Osteoblast (primary cell): ENCODE measurements around the gene TOB1. TPM values are rescaled to one million over a fixed set of nuclear protein-coding genes. Genes with fewer than 3 reads are reported as not detected.

ENCODE experiments used
- DNase-seq: peaks from one replicate; pipeline ENCODE4 v3.0.0; 2011; ENCODE audit warnings: low spot score, mixed read lengths; ENCODE audit not compliant: insufficient read length; ENCODE audit errors: missing footprints
- H2AFZ ChIP-seq: 2 replicates; pipeline ENCODE4 v1.6.0; 2011; ENCODE audit warnings: mild to moderate bottlenecking, low read length
- H3K27ac ChIP-seq: 2 replicates; pipeline ENCODE4 v1.5.1; 2011; ENCODE audit warnings: mild to moderate bottlenecking, low read depth, low read length, moderate library complexity
- H3K27me3 ChIP-seq: 2 replicates; pipeline ENCODE4 v1.6.0; 2012; ENCODE audit warnings: mild to moderate bottlenecking, control low read depth, inconsistent platforms, low read length, moderate library complexity; ENCODE audit not compliant: insufficient read depth
- H3K36me3 ChIP-seq: 2 replicates; pipeline ENCODE4 v1.5.1; 2011; ENCODE audit warnings: mild to moderate bottlenecking, low read length, control low read depth, moderate library complexity; ENCODE audit not compliant: insufficient read depth
- H3K4me1 ChIP-seq: 2 replicates; pipeline ENCODE4 v1.5.1; 2011; ENCODE audit warnings: mild to moderate bottlenecking, low read length, control low read depth, moderate library complexity; ENCODE audit not compliant: insufficient read depth
- H3K4me2 ChIP-seq: 2 replicates; pipeline ENCODE4 v1.6.0; 2011; ENCODE audit warnings: mild to moderate bottlenecking, low read length; ENCODE audit not compliant: insufficient read depth
- H3K4me3 ChIP-seq: fragments of 200-600 bp; sonication (generic); 3 replicates; pipeline ENCODE4 v1.5.1; 2012; ENCODE audit warnings: mild to moderate bottlenecking, low read length, inconsistent platforms; ENCODE audit not compliant: insufficient read depth
- H3K79me2 ChIP-seq: 2 replicates; pipeline ENCODE4 v1.6.0; 2012; ENCODE audit warnings: mild to moderate bottlenecking, low read length, control low read depth, inconsistent platforms; ENCODE audit not compliant: insufficient read depth
- H3K9me3 ChIP-seq: 2 replicates; pipeline ENCODE4 v1.5.1; 2011; ENCODE audit warnings: low read depth, low read length, control low read depth
- H4K20me1 ChIP-seq: 2 replicates; pipeline ENCODE4 v1.6.0; 2012; ENCODE audit warnings: mild to moderate bottlenecking, low read length, control low read depth; ENCODE audit not compliant: insufficient read depth
- total RNA-seq: library from RNA; depleted of rRNA; stranded (reverse); fragments of >200 nt; gene quantifications from 2 replicates; pipeline ENCODE4 v1.2.3, GENCODE V29; 2012
- TF ChIP-seq, protein P1 (sequence below): IDR thresholded peaks from 2 replicates; pipeline ENCODE4 v1.5.1; 2011; ENCODE audit warnings: mild to moderate bottlenecking, low read depth, low read length, moderate library complexity; ENCODE audit errors: extremely low read depth

TOB1 gene
- total RNA-seq, 1 donor = 18.8 TPM

- H3K27ac ChIP-seq = peak overlapping the region; percentile 72
- peak overlapping the region; percentile 45 for H3K4me2 ChIP-seq
These were observed 20.7 kb downstream of the TOB1 start for GRCh38 chr17:50845240-50846147.

GRCh38 chr17:50844117-50844700 is 21.9 kb downstream of the TOB1 start:
- H3K27me3 ChIP-seq = no peaks in the 10 kb centered on the region
- TF ChIP-seq, protein P1, sequence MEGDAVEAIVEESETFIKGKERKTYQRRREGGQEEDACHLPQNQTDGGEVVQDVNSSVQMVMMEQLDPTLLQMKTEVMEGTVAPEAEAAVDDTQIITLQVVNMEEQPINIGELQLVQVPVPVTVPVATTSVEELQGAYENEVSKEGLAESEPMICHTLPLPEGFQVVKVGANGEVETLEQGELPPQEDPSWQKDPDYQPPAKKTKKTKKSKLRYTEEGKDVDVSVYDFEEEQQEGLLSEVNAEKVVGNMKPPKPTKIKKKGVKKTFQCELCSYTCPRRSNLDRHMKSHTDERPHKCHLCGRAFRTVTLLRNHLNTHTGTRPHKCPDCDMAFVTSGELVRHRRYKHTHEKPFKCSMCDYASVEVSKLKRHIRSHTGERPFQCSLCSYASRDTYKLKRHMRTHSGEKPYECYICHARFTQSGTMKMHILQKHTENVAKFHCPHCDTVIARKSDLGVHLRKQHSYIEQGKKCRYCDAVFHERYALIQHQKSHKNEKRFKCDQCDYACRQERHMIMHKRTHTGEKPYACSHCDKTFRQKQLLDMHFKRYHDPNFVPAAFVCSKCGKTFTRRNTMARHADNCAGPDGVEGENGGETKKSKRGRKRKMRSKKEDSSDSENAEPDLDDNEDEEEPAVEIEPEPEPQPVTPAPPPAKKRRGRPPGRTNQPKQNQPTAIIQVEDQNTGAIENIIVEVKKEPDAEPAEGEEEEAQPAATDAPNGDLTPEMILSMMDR = no peak
- H3K4me2 ChIP-seq = no peak overlapping the region
- peak; percentile 26 for DNase-seq
- H3K36me3 ChIP-seq = no peaks in the 10 kb centered on the region
- H3K27ac ChIP-seq = no peak overlapping the region
- no peak overlapping the region for H3K4me3 ChIP-seq
- no peaks in the 10 kb centered on the region for H3K9me3 ChIP-seq
- H3K4me1 ChIP-seq = peaks cover 10% of the 10 kb centered on the region
- no peaks in the 10 kb centered on the region for H4K20me1 ChIP-seq
- H2AFZ ChIP-seq = no peak overlapping the region
- H3K79me2 ChIP-seq = no peaks in the 10 kb centered on the region

More at GRCh38 chr17:50845240-50846147, 20.7 kb downstream of the TOB1 start:
- Histone ChIP-seq H3K9me3 (no peaks in the 10 kb centered on the region), H3K4me1 (peaks cover 10% of the 10 kb centered on the region), H3K4me3 (no peak overlapping the region), H3K36me3 (no peaks in the 10 kb centered on the region), H3K27me3 (no peaks in the 10 kb centered on the region), H3K79me2 (no peaks in the 10 kb centered on the region), H2AFZ (peak overlapping the region; percentile 90), H4K20me1 (no peaks in the 10 kb centered on the region)
- DNase-seq = peak; percentile 95
- TF ChIP-seq, protein P1 = no peak

- H3K4me2 ChIP-seq = no peak overlapping the region
- no peaks in the 10 kb centered on the region for H3K36me3 ChIP-seq
- TF ChIP-seq, protein P1 = no peak
- H4K20me1 ChIP-seq = no peaks in the 10 kb centered on the region
- H3K4me3 ChIP-seq = no peak overlapping the region
- peaks cover 10% of the 10 kb centered on the region for H3K4me1 ChIP-seq
- H3K79me2 ChIP-seq = no peaks in the 10 kb centered on the region
- no peaks in the 10 kb centered on the region for H3K27me3 ChIP-seq
- no peak overlapping the region for H3K27ac ChIP-seq
- no peaks in the 10 kb centered on the region for H3K9me3 ChIP-seq
- no peak overlapping the region for H2AFZ ChIP-seq
- DNase-seq = peak; percentile 54
These were observed 22.8 kb downstream of the TOB1 start for GRCh38 chr17:50843150-50843905.
